Prostate gland (tissue), 2 donors: ENCODE measurements around the gene DEAF1. TPM values are rescaled to one million over a fixed set of nuclear protein-coding genes. Genes with fewer than 3 reads are reported as not detected.
A peak's percentile ranks its signal among the peaks of the same experiment; 100 is the strongest.

Source experiments
- DNase-seq: peaks from one replicate; pipeline ENCODE4 v3.0.0-alpha.2; 2019; ENCODE audit warnings: low spot score
- H3K27ac ChIP-seq, 2 donors: fragments of 200-600 bp; sonication (generic); 2 replicates each; pipeline ENCODE4 v1.5.1; 2017 to 2019
- H3K27me3 ChIP-seq: fragments of 200-600 bp; sonication (generic); replicated peaks from 2 replicates; pipeline ENCODE4 v1.5.1; 2019; ENCODE audit not compliant: insufficient read depth
- H3K36me3 ChIP-seq, 2 donors: fragments of 200-600 bp; sonication (generic); 1 replicate in 1 of 2; 2 replicates in 1 of 2; pipeline versions ENCODE4 v1.5.1 to v1.8.1; 2017 to 2019
- H3K4me1 ChIP-seq: fragments of 200-600 bp; sonication (generic); replicated peaks from 2 replicates; pipeline ENCODE4 v1.5.1; 2019
- H3K4me3 ChIP-seq, 2 donors: fragments of 200-600 bp; sonication (generic); 2 replicates each; pipeline ENCODE4 v1.5.1; 2017 to 2019
- H3K9me3 ChIP-seq: fragments of 200-600 bp; sonication (generic); 2 replicates; pipeline ENCODE4 v1.5.1; 2017
- POLR2A ChIP-seq: fragments of 450-650 bp; IDR thresholded peaks from one replicate; pipeline ENCODE4 v1.6.1; 2016; ENCODE audit warnings: antibody characterized with exemption, mild to moderate bottlenecking
- POLR2AphosphoS5 ChIP-seq: sonication (generic); formaldehyde crosslinking; IDR thresholded peaks from one replicate; pipeline ENCODE4 v1.6.1; 2017; ENCODE audit warnings: antibody characterized with exemption
- WGBS: methylation state at CpG from one replicate; pipeline ENCODE4 v1.1.5; 2018; 5-methylcytosine and 5-hydroxymethylcytosine counted together
- intact Hi-C: fragments of 100-400 bp; cut with DNase I; formaldehyde crosslinking; loops from one replicate; pipeline ENCODE4 v1.14.2; 2022
- total RNA-seq, 2 donors: library from RNA; depleted of rRNA; stranded (reverse); fragments of >200 nt; gene quantifications; one replicate each; pipeline ENCODE4 v1.1.0, GENCODE V29; 2016
- TF ChIP-seq, protein P1 (sequence below), 4 experiments: fragments of 200-600 bp in 2 of 4; fragments of 450-650 bp in 2 of 4; sonication (generic) in 2 of 4; IDR thresholded peaks; 1 replicate in 3 of 4; 2 replicates in 1 of 4; pipeline ENCODE4 v1.5.1; 2016 to 2019; ENCODE audit warnings: antibody characterized with exemption in 4 of 4, mild to moderate bottlenecking in 2 of 4, moderate library complexity in 2 of 4

The DEAF1 gene
- total RNA-seq, 2 donors from 2014 or later, result 53.5 to 102 TPM

- TF ChIP-seq POLR2A, result no peak
- TF ChIP-seq, protein P1, sequence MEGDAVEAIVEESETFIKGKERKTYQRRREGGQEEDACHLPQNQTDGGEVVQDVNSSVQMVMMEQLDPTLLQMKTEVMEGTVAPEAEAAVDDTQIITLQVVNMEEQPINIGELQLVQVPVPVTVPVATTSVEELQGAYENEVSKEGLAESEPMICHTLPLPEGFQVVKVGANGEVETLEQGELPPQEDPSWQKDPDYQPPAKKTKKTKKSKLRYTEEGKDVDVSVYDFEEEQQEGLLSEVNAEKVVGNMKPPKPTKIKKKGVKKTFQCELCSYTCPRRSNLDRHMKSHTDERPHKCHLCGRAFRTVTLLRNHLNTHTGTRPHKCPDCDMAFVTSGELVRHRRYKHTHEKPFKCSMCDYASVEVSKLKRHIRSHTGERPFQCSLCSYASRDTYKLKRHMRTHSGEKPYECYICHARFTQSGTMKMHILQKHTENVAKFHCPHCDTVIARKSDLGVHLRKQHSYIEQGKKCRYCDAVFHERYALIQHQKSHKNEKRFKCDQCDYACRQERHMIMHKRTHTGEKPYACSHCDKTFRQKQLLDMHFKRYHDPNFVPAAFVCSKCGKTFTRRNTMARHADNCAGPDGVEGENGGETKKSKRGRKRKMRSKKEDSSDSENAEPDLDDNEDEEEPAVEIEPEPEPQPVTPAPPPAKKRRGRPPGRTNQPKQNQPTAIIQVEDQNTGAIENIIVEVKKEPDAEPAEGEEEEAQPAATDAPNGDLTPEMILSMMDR (IDR thresholded peaks at IDR 0.05), result peak in 1 of 4 experiments; percentile 5
- peak; percentile 88 for TF ChIP-seq POLR2AphosphoS5
- intact Hi-C loops, result loop anchor here (10.0 kb wide), 1 partner anchor 119 kb away; no protein-coding TSS in a partner anchor
- no peak overlapping the region for H3K4me3 ChIP-seq
- peak overlapping the region; percentile 73 to 79 for H3K27ac ChIP-seq
- peak; percentile 79 for DNase-seq
- no peaks in the 10 kb centered on the region for H3K36me3 ChIP-seq
- WGBS, result 28% methylated on average over 11 of the region's 11 CpGs
- H3K4me1 ChIP-seq, result no peaks in the 10 kb centered on the region
- no peaks in the 10 kb centered on the region for H3K9me3 ChIP-seq
- no peaks in the 10 kb centered on the region for H3K27me3 ChIP-seq
Observed at GRCh38 chr11:665704-666281, 29.2 kb downstream of the DEAF1 start.

DNA sequence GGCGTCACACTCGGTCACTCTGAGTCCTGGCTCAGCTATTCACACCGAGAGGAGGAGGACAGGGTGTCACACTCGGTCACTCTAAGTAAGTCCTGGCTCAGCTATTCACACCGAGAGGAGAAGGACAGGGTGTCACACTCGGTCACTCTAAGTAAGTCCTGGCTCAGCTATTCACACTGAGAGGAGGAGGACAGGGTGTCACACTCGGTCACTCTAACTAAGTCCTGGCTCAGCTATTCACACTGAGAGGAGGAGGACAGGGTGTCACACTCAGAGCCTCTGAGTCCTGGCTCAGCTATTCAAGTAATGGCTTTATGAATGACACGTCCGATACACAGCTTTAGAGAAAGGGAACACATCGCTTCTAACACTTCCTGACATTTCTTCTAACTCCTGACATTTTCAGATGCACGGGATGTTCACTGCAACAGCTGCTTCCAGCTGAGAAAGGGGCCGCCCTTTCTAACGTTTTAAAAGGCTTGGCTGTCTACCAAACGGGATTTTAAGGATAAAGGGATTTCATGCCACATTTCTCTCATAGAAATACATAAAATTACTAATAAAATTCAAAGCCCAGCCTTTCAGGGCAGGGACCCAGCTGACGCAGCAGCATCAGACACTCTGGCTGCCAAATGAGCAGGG, 29.8 kb downstream of the DEAF1 start:
- WGBS, result 28% methylated on average over 13 of the region's 15 CpGs
- TF ChIP-seq POLR2AphosphoS5 (no peak), POLR2A (no peak)
- TF ChIP-seq, protein P1 (IDR thresholded peaks at IDR 0.05), result no peak
- intact Hi-C loops, result loop anchor here (10.0 kb wide), 1 partner anchor 120 kb away; no protein-coding TSS in a partner anchor
- peak overlapping the region; percentile 73 to 79 for H3K27ac ChIP-seq
- no peaks in the 10 kb centered on the region for H3K27me3 ChIP-seq
- H3K4me1 ChIP-seq, result no peaks in the 10 kb centered on the region
- no peaks in the 10 kb centered on the region for H3K9me3 ChIP-seq
- no peak for DNase-seq
- no peaks in the 10 kb centered on the region for H3K36me3 ChIP-seq
- no peak overlapping the region for H3K4me3 ChIP-seq

DNA sequence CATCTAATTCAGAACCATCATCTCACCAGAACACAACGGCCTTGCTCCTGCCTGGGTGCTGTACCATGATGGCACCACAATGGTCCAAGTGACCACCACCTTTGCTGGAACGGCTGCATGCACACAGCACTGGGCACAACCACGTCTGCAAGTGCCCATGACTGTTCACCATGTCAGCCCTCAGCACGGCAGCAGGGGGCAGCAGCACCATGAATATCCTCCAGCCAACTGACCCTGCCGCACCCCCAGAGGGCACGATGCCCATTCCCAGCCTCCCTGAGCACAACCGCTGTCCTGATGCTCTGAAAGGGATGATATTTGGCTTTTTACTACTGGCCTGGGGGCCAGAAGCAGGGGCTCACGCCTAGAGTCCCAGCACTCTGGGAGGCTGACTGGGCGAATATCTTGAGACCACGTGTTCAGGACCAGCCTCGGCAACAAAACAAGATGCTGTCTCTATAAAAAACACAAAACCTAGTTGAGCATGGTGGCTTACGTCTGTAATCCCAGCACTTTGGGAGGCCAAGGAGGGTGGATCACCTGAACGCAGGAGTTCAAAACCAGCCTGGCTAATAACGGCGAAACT, 32.2 kb downstream of the DEAF1 start:
- intact Hi-C loops, result loop anchor here (2.0 to 10.0 kb wide), 2 partner anchors 62 to 122 kb away; no protein-coding TSS in a partner anchor

GRCh38 chr11:660681-661444, 34.2 kb downstream of the DEAF1 start:
- Histone ChIP-seq H3K36me3 (no peaks in the 10 kb centered on the region), H3K9me3 (no peaks in the 10 kb centered on the region), H3K27me3 (no peaks in the 10 kb centered on the region), H3K27ac (no peak overlapping the region), H3K4me3 (no peak overlapping the region), H3K4me1 (no peaks in the 10 kb centered on the region)
- WGBS, result 91% methylated on average over 19 of the region's 19 CpGs
- no peak for DNase-seq
- TF ChIP-seq POLR2A, result no peak
- TF ChIP-seq POLR2AphosphoS5, result no peak
- TF ChIP-seq, protein P1 (IDR thresholded peaks at IDR 0.05), result no peak
- intact Hi-C loops, result loop anchor here (10.0 kb wide), 1 partner anchor 124 kb away; no protein-coding TSS in a partner anchor

More for the DNA sequence above, 32.2 kb downstream of the DEAF1 start:
- Histone ChIP-seq H3K9me3 (no peaks in the 10 kb centered on the region), H3K27ac (no peak overlapping the region), H3K4me3 (no peak overlapping the region), H3K4me1 (no peaks in the 10 kb centered on the region), H3K36me3 (no peaks in the 10 kb centered on the region), H3K27me3 (no peaks in the 10 kb centered on the region)
- no peak for DNase-seq
- 55% methylated on average over 15 of the region's 15 CpGs for WGBS
- no peak for TF ChIP-seq POLR2A
- TF ChIP-seq, protein P1 (IDR thresholded peaks at IDR 0.05), result peak; percentile 33 to 82 (median 74)
